KBM-7 (cell line): ENCODE data around the gene ADSL.
"Not testable (repeated sequence)": the region's sequence is repeated elsewhere in the genome, so short reads cannot be mapped to it uniquely, and the experiment has no call there.

ENCODE experiments used
- DNase-seq: peaks from one replicate; pipeline ENCODE4 v3.0.0-alpha.2; 2015
- in situ Hi-C: fragments of 300-500 bp; cut with MboI; formaldehyde crosslinking; loops from 2 replicates; pipeline ENCODE4 v1.14.3; 2020; ENCODE audit warnings: low sequenced_read_pairs, low pct_unique_long_range_greater_than_20kb, mixed read lengths

ADSL gene

GRCh38 chr22:40352763-40353162 lies 6.5 kb downstream of the ADSL start:
- in situ Hi-C loops, result no loop called here
- no peak for DNase-seq

- DNase-seq, result no peak
- in situ Hi-C loops, result no loop called here
Measured at GRCh38 chr22:40361100-40361499, 14.8 kb downstream of the ADSL start.

- in situ Hi-C loops, result no loop called here
- no peak for DNase-seq
Measured at GRCh38 chr22:40363059-40363458, 16.8 kb downstream of the ADSL start.

- in situ Hi-C loops, result no loop called here
- DNase-seq, result no peak
Measured at GRCh38 chr22:40364431-40364830, 18.1 kb downstream of the ADSL start.

- in situ Hi-C loops, result no loop called here
- DNase-seq, result no peak
Measured at GRCh38 chr22:40366068-40366467, 19.8 kb downstream of the ADSL start.

GRCh38 chr22:40367342-40367741 lies 21.0 kb downstream of the ADSL start:
- no peak for DNase-seq
- in situ Hi-C loops, result no loop called here

GRCh38 chr22:40368016-40368415 lies 21.7 kb downstream of the ADSL start:
- in situ Hi-C loops, result no loop called here
- no peak for DNase-seq

- in situ Hi-C loops, result no loop called here
- DNase-seq, result no peak
Measured at GRCh38 chr22:40368836-40369235, 22.5 kb downstream of the ADSL start.

- in situ Hi-C loops, result no loop called here
- DNase-seq, result no peak
Measured at GRCh38 chr22:40374567-40374966, 28.3 kb downstream of the ADSL start.

- in situ Hi-C loops, result no loop called here
- no peak for DNase-seq
Measured at GRCh38 chr22:40376149-40376548, 29.8 kb downstream of the ADSL start.

- in situ Hi-C loops, result no loop called here
- no peak for DNase-seq
Measured at GRCh38 chr22:40377931-40378330, 31.6 kb downstream of the ADSL start.

GRCh38 chr22:40378448-40378847 lies 32.1 kb downstream of the ADSL start:
- DNase-seq, in situ Hi-C loops: not testable (repeated sequence)

GRCh38 chr22:40381461-40381860 lies 35.2 kb downstream of the ADSL start:
- DNase-seq, result no peak
- in situ Hi-C loops, result no loop called here

GRCh38 chr22:40383905-40384304 lies 37.6 kb downstream of the ADSL start:
- in situ Hi-C loops, result no loop called here
- DNase-seq, result no peak

- in situ Hi-C loops, result no loop called here
- peak; percentile 79 for DNase-seq
Measured at GRCh38 chr22:40385036-40385782, 38.9 kb downstream of the ADSL start.

GRCh38 chr22:40387746-40388145 lies 41.4 kb downstream of the ADSL start:
- DNase-seq, result no peak
- in situ Hi-C loops, result no loop called here

GRCh38 chr22:40388231-40388630 lies 41.9 kb downstream of the ADSL start:
- no peak for DNase-seq
- in situ Hi-C loops, result no loop called here

GRCh38 chr22:40391417-40391816 lies 45.1 kb downstream of the ADSL start:
- in situ Hi-C loops, result no loop called here
- DNase-seq, result no peak

GRCh38 chr22:40392618-40393017 lies 46.3 kb downstream of the ADSL start:
- no peak for DNase-seq
- in situ Hi-C loops, result no loop called here

GRCh38 chr22:40394607-40395006 lies 48.3 kb downstream of the ADSL start:
- in situ Hi-C loops, result no loop called here

GRCh38 chr22:40395607-40396006 lies 49.3 kb downstream of the ADSL start:
- in situ Hi-C loops, result no loop called here
- DNase-seq, result no peak

More at GRCh38 chr22:40394607-40395006, 48.3 kb downstream of the ADSL start:
- no peak for DNase-seq
